SK-N-SH (cell line): Measurements from ENCODE around the gene PCSK6. TPM values are rescaled to one million over a fixed set of nuclear protein-coding genes. Genes with fewer than 3 reads are reported as not detected.

Source experiments
- CTCF ChIA-PET: fragments of 300-600, 350-600 bp; formaldehyde crosslinking; extraction: SDS; loops from one replicate; lab custom pipeline; 2021; lab: Yijun Ruan, JAX
- POLR2A ChIA-PET: fragments of 350-600 bp; sonication (Branson Sonifier 250); formaldehyde crosslinking; extraction: SDS; loops from one replicate; lab custom pipeline; 2020; ENCODE audit warnings: antibody characterized with exemption, inconsistent platforms; lab: Yijun Ruan, JAX
- DNase-seq: peaks from one replicate; pipeline ENCODE4 v3.0.0; 2012
- H2AFZ ChIP-seq: fragments of 200-600 bp; sonication (generic); 2 replicates; pipeline ENCODE4 v1.8.1; 2016; ENCODE audit warnings: antibody characterized with exemption, mild to moderate bottlenecking, low read depth
- H3F3A ChIP-seq: fragments of 200-600 bp; sonication (generic); replicated peaks from 2 replicates; pipeline ENCODE3; 2016; ENCODE audit warnings: antibody characterized with exemption, mild to moderate bottlenecking; ENCODE audit not compliant: insufficient read depth
- H3K27ac ChIP-seq, 2 experiments: fragments of 200-500 bp in 1 of 2; fragments of 200-600 bp in 1 of 2; sonication (Bioruptor generic) in 1 of 2; sonication (generic), shearing (Covaris generic) in 1 of 2; 2 replicates each; pipeline versions ENCODE4 v1.5.1 to v1.6.1; 2014 to 2016; ENCODE audit warnings: low read depth in 2 of 2, inconsistent platforms in 1 of 2, low read length in 1 of 2, mild to moderate bottlenecking in 1 of 2, mixed read lengths in 1 of 2
- H3K27me3 ChIP-seq: fragments of 200-600 bp; sonication (generic), shearing (Covaris generic); 2 replicates; pipeline ENCODE4 v1.6.1; 2016; ENCODE audit warnings: mixed run types; ENCODE audit not compliant: insufficient read depth
- H3K36me3 ChIP-seq, 2 experiments: fragments of 200-500 bp in 1 of 2; fragments of 200-600 bp in 1 of 2; sonication (Bioruptor generic) in 1 of 2; sonication (generic) in 1 of 2; replicated peaks in 1 of 2; 2 replicates each; pipeline versions ENCODE3 to v1.5.1; 2014 to 2016; ENCODE audit warnings: low read length in 1 of 2, mild to moderate bottlenecking in 1 of 2; ENCODE audit not compliant: insufficient read depth in 2 of 2, control insufficient read depth in 1 of 2
- H3K4me1 ChIP-seq, 2 experiments: fragments of 200-500 bp in 1 of 2; fragments of 200-600 bp in 1 of 2; sonication (Bioruptor generic) in 1 of 2; sonication (generic), shearing (Covaris generic) in 1 of 2; 2 replicates each; pipeline versions ENCODE4 v1.5.1 to v1.6.1; 2014 to 2016; ENCODE audit warnings: low read depth in 1 of 2, low read length in 1 of 2, mixed run types in 1 of 2; ENCODE audit not compliant: insufficient read depth in 2 of 2, control insufficient read depth in 1 of 2
- H3K4me2 ChIP-seq: fragments of 200-600 bp; sonication (generic), shearing (Covaris generic); 2 replicates; pipeline ENCODE4 v1.6.1; 2017; ENCODE audit warnings: mixed run types
- H3K4me3 ChIP-seq, 2 experiments: fragments of 200-500 bp in 1 of 2; fragments of 200-600 bp in 1 of 2; sonication (Bioruptor generic) in 1 of 2; sonication (generic), shearing (Covaris generic) in 1 of 2; 2 replicates each; pipeline versions ENCODE4 v1.5.1 to v1.8.1; 2014 to 2016; ENCODE audit warnings: low read depth in 2 of 2, inconsistent platforms in 1 of 2, low read length in 1 of 2, mild to moderate bottlenecking in 1 of 2, mixed read lengths in 1 of 2, moderate library complexity in 1 of 2
- H3K79me2 ChIP-seq: fragments of 200-600 bp; sonication (generic); 2 replicates; pipeline ENCODE4 v1.8.1; 2017; ENCODE audit warnings: mild to moderate bottlenecking; ENCODE audit not compliant: insufficient read depth
- H3K9ac ChIP-seq: fragments of 200-600 bp; sonication (generic); 2 replicates; pipeline ENCODE4 v1.6.1; 2017; ENCODE audit warnings: mixed run types
- H3K9me2 ChIP-seq: fragments of 200-600 bp; sonication (generic); 2 replicates; pipeline ENCODE4 v1.6.1; 2017; ENCODE audit warnings: mixed run types
- H3K9me3 ChIP-seq: fragments of 200-600 bp; sonication (generic); 2 replicates; pipeline ENCODE4 v1.6.1; 2017; ENCODE audit warnings: mixed run types, mild to moderate bottlenecking, moderate library complexity
- H4K20me1 ChIP-seq: fragments of 200-600 bp; sonication (generic); 2 replicates; pipeline ENCODE4 v1.6.1; 2017; ENCODE audit warnings: mild to moderate bottlenecking, mixed run types; ENCODE audit not compliant: insufficient read depth
- EZH2phosphoT487 ChIP-seq: fragments of 200-600 bp; sonication (generic); IDR thresholded peaks from 2 replicates; pipeline ENCODE4 v1.6.1; 2017; ENCODE audit warnings: low read depth, mixed run types, mild to moderate bottlenecking, antibody characterized with exemption, moderate library complexity, borderline replicate concordance
- FOXM1 ChIP-seq: IDR thresholded peaks from 2 replicates; pipeline ENCODE4 v1.4.0; 2012; ENCODE audit warnings: low read depth, mild to moderate bottlenecking
- MXI1 ChIP-seq: IDR thresholded peaks from 2 replicates; pipeline ENCODE4 v1.6.1; 2012; ENCODE audit warnings: mild to moderate bottlenecking, low read depth, low read length, improper control_type of control experiment
- RCOR1 ChIP-seq: fragments of 150-350 bp; IDR thresholded peaks from 2 replicates; pipeline ENCODE4 v1.6.1; 2017; ENCODE audit warnings: antibody characterized with exemption, low read length
- RXRA ChIP-seq: IDR thresholded peaks from 2 replicates; pipeline ENCODE4 v1.4.0; 2012; ENCODE audit warnings: low read depth, mild to moderate bottlenecking, borderline replicate concordance
- SMC3 ChIP-seq: IDR thresholded peaks from 2 replicates; pipeline ENCODE4 v1.6.1; 2012; ENCODE audit warnings: low read depth, low read length, improper control_type of control experiment
- TAF1 ChIP-seq: IDR thresholded peaks from 2 replicates; pipeline ENCODE4 v1.6.1; 2012; ENCODE audit warnings: low read depth, mild to moderate bottlenecking, low read length, moderate library complexity, borderline replicate concordance
- YY1 ChIP-seq: IDR thresholded peaks from 2 replicates; pipeline ENCODE4 v1.4.0; 2012; ENCODE audit warnings: low read depth, mild to moderate bottlenecking
- WGBS: methylation state at CpG from one replicate; pipeline ENCODE4 v1.1.6; 2017; ENCODE audit warnings: low lambda C conversion rate; 5-methylcytosine and 5-hydroxymethylcytosine counted together
- polyA plus RNA-seq, 3 experiments: library from polyadenylated mRNA; depleted of rRNA; stranded (reverse); fragments of >200 nt; gene quantifications; 2 replicates each; pipeline ENCODE4 v1.2.3, GENCODE V29; 2012
- TF ChIP-seq, protein P1 (sequence below): fragments of 200-600 bp; sonication (generic); IDR thresholded peaks from 2 replicates; pipeline ENCODE4 v1.6.1; 2017; ENCODE audit warnings: antibody characterized with exemption, mild to moderate bottlenecking, moderate library complexity
- TF ChIP-seq, protein P2 (sequence below): IDR thresholded peaks from 2 replicates; pipeline ENCODE4 v1.4.0; 2012; ENCODE audit warnings: low read depth
- TF ChIP-seq, protein P3 (sequence below): IDR thresholded peaks from 2 replicates; pipeline ENCODE4 v1.6.1; 2012; ENCODE audit warnings: mild to moderate bottlenecking, low read depth, low read length, moderate library complexity
- TF ChIP-seq, protein P4 (sequence below): IDR thresholded peaks from 2 replicates; pipeline ENCODE4 v1.4.0; 2012; ENCODE audit warnings: low read depth, borderline replicate concordance

Gene PCSK6
- polyA plus RNA-seq, 1 of the 3 experiments (the other 2 are of a cell fraction) = 0.03 TPM

DNA sequence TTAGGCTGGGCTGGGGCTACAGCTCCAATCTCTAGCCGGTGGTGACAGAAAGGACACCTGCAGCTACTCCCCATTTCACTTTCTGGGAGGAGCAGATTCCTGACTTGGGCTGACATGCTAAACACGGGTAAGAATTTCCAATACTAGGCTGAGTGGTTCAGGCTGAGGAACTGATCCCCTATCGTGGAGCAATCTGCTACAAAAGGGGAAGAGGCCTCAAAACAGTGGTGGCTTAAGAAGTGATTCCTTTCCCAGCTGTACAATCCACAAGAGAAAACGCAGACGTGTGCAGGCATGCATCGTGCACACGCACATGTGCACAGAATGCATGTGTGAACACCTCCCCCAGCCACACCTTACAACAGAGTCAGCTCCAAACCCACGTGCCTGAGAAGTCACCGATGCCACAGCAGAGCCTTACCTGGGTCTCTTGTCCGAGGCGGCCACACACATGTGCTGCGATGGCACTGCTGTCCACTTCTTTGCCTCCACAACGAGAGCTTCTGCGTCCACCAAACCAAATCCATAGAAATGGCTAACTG is 107.8 kb downstream of the PCSK6 start:
- Histone ChIP-seq H3K4me2 (no peak overlapping the region), H3K9me2 (no peaks in the 10 kb centered on the region), H2AFZ (no peak overlapping the region), H4K20me1 (no peaks in the 10 kb centered on the region), H3K27me3 (no peaks in the 10 kb centered on the region), H3K79me2 (no peaks in the 10 kb centered on the region), H3K36me3 (no peaks in the 10 kb centered on the region), H3K9me3 (no peaks in the 10 kb centered on the region)
- 72% methylated on average over 11 of the region's 14 CpGs for WGBS
- CTCF ChIA-PET = interaction anchor here (1.5 kb wide), 1 partner anchor 259 kb away, joined by 3 read pairs; no protein-coding TSS in a partner anchor
- TF ChIP-seq, protein P1, sequence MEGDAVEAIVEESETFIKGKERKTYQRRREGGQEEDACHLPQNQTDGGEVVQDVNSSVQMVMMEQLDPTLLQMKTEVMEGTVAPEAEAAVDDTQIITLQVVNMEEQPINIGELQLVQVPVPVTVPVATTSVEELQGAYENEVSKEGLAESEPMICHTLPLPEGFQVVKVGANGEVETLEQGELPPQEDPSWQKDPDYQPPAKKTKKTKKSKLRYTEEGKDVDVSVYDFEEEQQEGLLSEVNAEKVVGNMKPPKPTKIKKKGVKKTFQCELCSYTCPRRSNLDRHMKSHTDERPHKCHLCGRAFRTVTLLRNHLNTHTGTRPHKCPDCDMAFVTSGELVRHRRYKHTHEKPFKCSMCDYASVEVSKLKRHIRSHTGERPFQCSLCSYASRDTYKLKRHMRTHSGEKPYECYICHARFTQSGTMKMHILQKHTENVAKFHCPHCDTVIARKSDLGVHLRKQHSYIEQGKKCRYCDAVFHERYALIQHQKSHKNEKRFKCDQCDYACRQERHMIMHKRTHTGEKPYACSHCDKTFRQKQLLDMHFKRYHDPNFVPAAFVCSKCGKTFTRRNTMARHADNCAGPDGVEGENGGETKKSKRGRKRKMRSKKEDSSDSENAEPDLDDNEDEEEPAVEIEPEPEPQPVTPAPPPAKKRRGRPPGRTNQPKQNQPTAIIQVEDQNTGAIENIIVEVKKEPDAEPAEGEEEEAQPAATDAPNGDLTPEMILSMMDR = no peak
- TF ChIP-seq, protein P2, sequence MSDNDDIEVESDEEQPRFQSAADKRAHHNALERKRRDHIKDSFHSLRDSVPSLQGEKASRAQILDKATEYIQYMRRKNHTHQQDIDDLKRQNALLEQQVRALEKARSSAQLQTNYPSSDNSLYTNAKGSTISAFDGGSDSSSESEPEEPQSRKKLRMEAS = no peak
- TF ChIP-seq SMC3 = no peak
- TF ChIP-seq, protein P3, sequence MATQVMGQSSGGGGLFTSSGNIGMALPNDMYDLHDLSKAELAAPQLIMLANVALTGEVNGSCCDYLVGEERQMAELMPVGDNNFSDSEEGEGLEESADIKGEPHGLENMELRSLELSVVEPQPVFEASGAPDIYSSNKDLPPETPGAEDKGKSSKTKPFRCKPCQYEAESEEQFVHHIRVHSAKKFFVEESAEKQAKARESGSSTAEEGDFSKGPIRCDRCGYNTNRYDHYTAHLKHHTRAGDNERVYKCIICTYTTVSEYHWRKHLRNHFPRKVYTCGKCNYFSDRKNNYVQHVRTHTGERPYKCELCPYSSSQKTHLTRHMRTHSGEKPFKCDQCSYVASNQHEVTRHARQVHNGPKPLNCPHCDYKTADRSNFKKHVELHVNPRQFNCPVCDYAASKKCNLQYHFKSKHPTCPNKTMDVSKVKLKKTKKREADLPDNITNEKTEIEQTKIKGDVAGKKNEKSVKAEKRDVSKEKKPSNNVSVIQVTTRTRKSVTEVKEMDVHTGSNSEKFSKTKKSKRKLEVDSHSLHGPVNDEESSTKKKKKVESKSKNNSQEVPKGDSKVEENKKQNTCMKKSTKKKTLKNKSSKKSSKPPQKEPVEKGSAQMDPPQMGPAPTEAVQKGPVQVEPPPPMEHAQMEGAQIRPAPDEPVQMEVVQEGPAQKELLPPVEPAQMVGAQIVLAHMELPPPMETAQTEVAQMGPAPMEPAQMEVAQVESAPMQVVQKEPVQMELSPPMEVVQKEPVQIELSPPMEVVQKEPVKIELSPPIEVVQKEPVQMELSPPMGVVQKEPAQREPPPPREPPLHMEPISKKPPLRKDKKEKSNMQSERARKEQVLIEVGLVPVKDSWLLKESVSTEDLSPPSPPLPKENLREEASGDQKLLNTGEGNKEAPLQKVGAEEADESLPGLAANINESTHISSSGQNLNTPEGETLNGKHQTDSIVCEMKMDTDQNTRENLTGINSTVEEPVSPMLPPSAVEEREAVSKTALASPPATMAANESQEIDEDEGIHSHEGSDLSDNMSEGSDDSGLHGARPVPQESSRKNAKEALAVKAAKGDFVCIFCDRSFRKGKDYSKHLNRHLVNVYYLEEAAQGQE = no peak
- TF ChIP-seq RXRA = no peak
- TF ChIP-seq TAF1 = no peak
- no peak for TF ChIP-seq EZH2phosphoT487
- TF ChIP-seq RCOR1 = no peak
- TF ChIP-seq FOXM1 = no peak
- TF ChIP-seq YY1 = no peak
- TF ChIP-seq, protein P4, sequence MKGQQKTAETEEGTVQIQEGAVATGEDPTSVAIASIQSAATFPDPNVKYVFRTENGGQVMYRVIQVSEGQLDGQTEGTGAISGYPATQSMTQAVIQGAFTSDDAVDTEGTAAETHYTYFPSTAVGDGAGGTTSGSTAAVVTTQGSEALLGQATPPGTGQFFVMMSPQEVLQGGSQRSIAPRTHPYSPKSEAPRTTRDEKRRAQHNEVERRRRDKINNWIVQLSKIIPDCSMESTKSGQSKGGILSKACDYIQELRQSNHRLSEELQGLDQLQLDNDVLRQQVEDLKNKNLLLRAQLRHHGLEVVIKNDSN = no peak
- no peak for TF ChIP-seq MXI1
- TF ChIP-seq, all 33 proteins: peak for 0
- no peak overlapping the region for H3K27ac ChIP-seq
- no peak overlapping the region for H3K9ac ChIP-seq
- DNase-seq = no peak
- no peaks in the 10 kb centered on the region for H3F3A ChIP-seq
- POLR2A ChIA-PET = no interaction called here
- no peak overlapping the region for H3K4me3 ChIP-seq
- H3K4me1 ChIP-seq = peaks cover 0 to 15% of the 10 kb centered on the region in 2 experiments; a peak in 1 of 4 replicates
